CD8-positive, alpha-beta memory T cell (primary cell): Measurements from ENCODE around the gene PNPLA2. TPM values are rescaled to one million over a fixed set of nuclear protein-coding genes. Genes with fewer than 3 reads are reported as not detected.

ENCODE experiments used
- CTCF ChIA-PET: fragments of 350-600 bp; sonication (Branson Sonifier 250); formaldehyde crosslinking; loops from one replicate; lab custom pipeline; 2021; ENCODE audit warnings: antibody characterized with exemption; lab: Charles Lee
- POLR2A ChIA-PET: fragments of 350-600 bp; sonication (Branson Sonifier 250); formaldehyde crosslinking; loops from one replicate; lab custom pipeline; 2021; ENCODE audit warnings: antibody characterized with exemption; lab: Charles Lee
- DNase-seq, 5 donors: peaks; one replicate each; pipeline versions ENCODE4 v3.0.0 to v3.0.0-alpha.2; 2020 to 2022; ENCODE audit warnings: mixed read lengths in 1 of 5
- H3K27ac ChIP-seq: one replicate; pipeline ENCODE4 v1.7.0; 2013; ENCODE audit warnings: low read depth, mild to moderate bottlenecking, low read length, moderate library complexity
- H3K27me3 ChIP-seq: 2 replicates; pipeline ENCODE4 v1.7.0; 2013; ENCODE audit warnings: low read length, mild to moderate bottlenecking; ENCODE audit not compliant: insufficient read depth, poor library complexity, severe bottlenecking
- H3K36me3 ChIP-seq: 2 replicates; pipeline ENCODE4 v1.7.0; 2013; ENCODE audit warnings: mild to moderate bottlenecking, low read length, moderate library complexity; ENCODE audit not compliant: insufficient read depth
- H3K4me1 ChIP-seq: 2 replicates; pipeline ENCODE4 v1.7.0; 2013; ENCODE audit warnings: mild to moderate bottlenecking, low read length, moderate library complexity; ENCODE audit not compliant: insufficient read depth
- H3K4me3 ChIP-seq: 2 replicates; pipeline ENCODE4 v1.7.0; 2013; ENCODE audit warnings: mild to moderate bottlenecking, low read length
- H3K9me3 ChIP-seq: 2 replicates; pipeline ENCODE4 v1.7.0; 2013; ENCODE audit warnings: mild to moderate bottlenecking, low read length
- H3K27ac Mint-ChIP-seq, 8 donors: one replicate each; pipeline ENCODE4 v1.8.0; 2020 to 2021; ENCODE audit warnings: mixed read lengths in 8 of 8, mild to moderate bottlenecking in 6 of 8, inconsistent platforms in 3 of 8, moderate library complexity in 3 of 8
- H3K27me3 Mint-ChIP-seq, 2 donors: one replicate each; pipeline ENCODE4 v1.8.0; 2020 to 2021; ENCODE audit warnings: mixed read lengths in 2 of 2, mild to moderate bottlenecking in 1 of 2, moderate library complexity in 1 of 2
- H3K36me3 Mint-ChIP-seq, 3 donors: one replicate each; pipeline ENCODE4 v1.8.0; 2020 to 2021; ENCODE audit warnings: mixed read lengths in 3 of 3, inconsistent platforms in 1 of 3, mild to moderate bottlenecking in 1 of 3
- H3K4me1 Mint-ChIP-seq, 3 donors: one replicate each; pipeline ENCODE4 v1.8.0; 2020 to 2021; ENCODE audit warnings: mixed read lengths in 3 of 3, inconsistent platforms in 1 of 3, mild to moderate bottlenecking in 1 of 3
- H3K4me3 Mint-ChIP-seq, 7 donors: one replicate each; pipeline ENCODE4 v1.8.0; 2020 to 2021; ENCODE audit warnings: mixed read lengths in 7 of 7, mild to moderate bottlenecking in 6 of 7, moderate library complexity in 4 of 7, inconsistent platforms in 2 of 7
- H3K9me3 Mint-ChIP-seq, 5 donors: one replicate each; pipeline ENCODE4 v1.8.0; 2020 to 2022; ENCODE audit warnings: mixed read lengths in 5 of 5, mild to moderate bottlenecking in 3 of 5, moderate library complexity in 2 of 5, inconsistent platforms in 1 of 5
- polyA plus RNA-seq: library from polyadenylated mRNA; unstranded; fragments of 300-500 nt; fragmentation: Illumina TruSeq; gene quantifications from one replicate; pipeline ENCODE4 v1.2.3, GENCODE V29; 2021
- total RNA-seq, 2 experiments: library from RNA; stranded (reverse); gene quantifications; one replicate each; pipeline ENCODE4 v1.2.3, GENCODE V29; 2021

PNPLA2 gene
- total and polyA plus RNA-seq, 3 experiments from 2014 or later = 41.5 to 53.0 (median 49.8) TPM

- H3K36me3 ChIP-seq = no peaks in the 10 kb centered on the region
- H3K4me1 ChIP-seq = peaks cover 40% of the 10 kb centered on the region
- H3K4me3 ChIP-seq = no peak overlapping the region
- Mint-ChIP-seq H3K27me3 (peaks cover 9 to 19% of the 10 kb centered on the region in 2 donors), H3K9me3 (no peaks in the 10 kb centered on the region), H3K36me3 (peaks cover 0 to 34% (median 4%) of the 10 kb centered on the region in 3 donors), H3K4me3 (no peak overlapping the region), H3K4me1 (peaks cover 10 to 50% (median 17%) of the 10 kb centered on the region in 3 donors), H3K27ac (no peak overlapping the region)
- H3K9me3 ChIP-seq = no peaks in the 10 kb centered on the region
- no peak for DNase-seq
- CTCF ChIA-PET = interaction anchor here (0.6 kb wide), 1 partner anchor 224 kb away, joined by 3 read pairs; no protein-coding TSS in a partner anchor
- POLR2A ChIA-PET = interaction anchor here (0.5 kb wide), 1 partner anchor 69 kb away, joined by 5 read pairs; no protein-coding TSS in a partner anchor
- peaks cover 20% of the 10 kb centered on the region for H3K27me3 ChIP-seq
- H3K27ac ChIP-seq = no peak overlapping the region
Measured at GRCh38 chr11:825366-826226, 6.9 kb downstream of the PNPLA2 start.

GRCh38 chr11:826227-826621 lies 7.5 kb downstream of the PNPLA2 start:
- H3K9me3 ChIP-seq = no peaks in the 10 kb centered on the region
- no peak overlapping the region for H3K4me3 ChIP-seq
- no peak for DNase-seq
- H3K27me3 ChIP-seq = peaks cover 20% of the 10 kb centered on the region
- Mint-ChIP-seq H3K27me3 (peaks cover 9 to 19% of the 10 kb centered on the region in 2 donors), H3K9me3 (no peaks in the 10 kb centered on the region), H3K4me1 (peaks cover 5 to 49% (median 11%) of the 10 kb centered on the region in 3 donors), H3K27ac (peak overlapping the region in 1 of 8 donors; percentile 66), H3K36me3 (peaks cover 0 to 30% (median 4%) of the 10 kb centered on the region in 3 donors), H3K4me3 (peak overlapping the region; percentile 68 to 85 (median 71))
- peak overlapping the region; percentile 24 for H3K27ac ChIP-seq
- POLR2A ChIA-PET = interaction anchor here (0.5 kb wide), 2 partner anchors 15 to 70 kb away, joined by 3 to 5 read pairs; no protein-coding TSS in a partner anchor
- peaks cover 40% of the 10 kb centered on the region for H3K4me1 ChIP-seq
- CTCF ChIA-PET = no interaction called here
- no peaks in the 10 kb centered on the region for H3K36me3 ChIP-seq

GRCh38 chr11:826836-827145 lies 8.1 kb downstream of the PNPLA2 start:
- Mint-ChIP-seq H3K4me1 (peaks cover 4 to 51% (median 14%) of the 10 kb centered on the region in 3 donors), H3K4me3 (peak overlapping the region; percentile 68 to 85 (median 71)), H3K9me3 (no peaks in the 10 kb centered on the region), H3K36me3 (peaks cover 0 to 26% (median 4%) of the 10 kb centered on the region in 3 donors), H3K27me3 (peaks cover 9 to 19% of the 10 kb centered on the region in 2 donors), H3K27ac (peak overlapping the region in 1 of 8 donors; percentile 77)
- ChIA-PET POLR2A (interaction anchor here (0.5 kb wide), 1 partner anchor 16 kb away, joined by 3 read pairs; no protein-coding TSS in a partner anchor), CTCF (no interaction called here)
- Histone ChIP-seq H3K27me3 (peaks cover 20% of the 10 kb centered on the region), H3K4me3 (peak overlapping the region; percentile 37), H3K4me1 (peaks cover 37% of the 10 kb centered on the region), H3K36me3 (no peaks in the 10 kb centered on the region), H3K27ac (peak overlapping the region; percentile 24), H3K9me3 (no peaks in the 10 kb centered on the region)
- DNase-seq = no peak

GRCh38 chr11:827146-827896 lies 8.6 kb downstream of the PNPLA2 start:
- H3K4me3 ChIP-seq = peak overlapping the region; percentile 37
- ChIA-PET CTCF (no interaction called here), POLR2A (no interaction called here)
- H3K4me1 Mint-ChIP-seq = peaks cover 4 to 53% (median 15%) of the 10 kb centered on the region in 3 donors
- H3K36me3 ChIP-seq = no peaks in the 10 kb centered on the region
- peak overlapping the region; percentile 68 to 92 (median 76) for H3K4me3 Mint-ChIP-seq
- H3K4me1 ChIP-seq = peaks cover 39% of the 10 kb centered on the region
- no peak for DNase-seq
- H3K9me3 ChIP-seq = no peaks in the 10 kb centered on the region
- peaks cover 9 to 19% of the 10 kb centered on the region in 2 donors for H3K27me3 Mint-ChIP-seq
- H3K27ac ChIP-seq = peak overlapping the region; percentile 24
- H3K9me3 Mint-ChIP-seq = no peaks in the 10 kb centered on the region
- peak overlapping the region in 2 of 8 donors; percentile 11 to 50 for H3K27ac Mint-ChIP-seq
- peaks cover 0 to 21% (median 4%) of the 10 kb centered on the region in 3 donors for H3K36me3 Mint-ChIP-seq
- H3K27me3 ChIP-seq = peaks cover 20% of the 10 kb centered on the region

GRCh38 chr11:827897-828192 lies 9.1 kb downstream of the PNPLA2 start, which contains the start of gene CRACR2B:
TSS of gene CRACR2B (plus strand) at chr11:827919. CDS start at chr11:828608, 689 bp downstream.
- peak within 1 kb of the TSS; percentile 68 to 92 (median 76) for H3K4me3 Mint-ChIP-seq
- Histone ChIP-seq H3K4me3 (peak within 1 kb of the TSS; percentile 37), H3K36me3 (no peaks in the 10 kb centered on the region), H3K9me3 (no peaks in the 10 kb centered on the region), H3K27me3 (peaks cover 20% of the 10 kb centered on the region), H3K27ac (peak within 1 kb of the TSS; percentile 24), H3K4me1 (peaks cover 40% of the 10 kb centered on the region)
- H3K27ac Mint-ChIP-seq = peak within 1 kb of the TSS in 2 of 8 donors; percentile 11 to 50
- H3K9me3 Mint-ChIP-seq = no peaks in the 10 kb centered on the region
- no peak for DNase-seq
- ChIA-PET CTCF (no interaction called here), POLR2A (interaction anchor here (1.8 kb wide), 1 partner anchor 8 kb away, joined by 7 read pairs; no protein-coding TSS in a partner anchor)
- H3K4me1 Mint-ChIP-seq = peaks cover 4 to 54% (median 15%) of the 10 kb centered on the region in 3 donors
- H3K27me3 Mint-ChIP-seq = peaks cover 9 to 19% of the 10 kb centered on the region in 2 donors
- peaks cover 0 to 17% (median 4%) of the 10 kb centered on the region in 3 donors for H3K36me3 Mint-ChIP-seq

- H3K27me3 Mint-ChIP-seq = peaks cover 9 to 19% of the 10 kb centered on the region in 2 donors
- peaks cover 20% of the 10 kb centered on the region for H3K27me3 ChIP-seq
- H3K27ac Mint-ChIP-seq = no peak overlapping the region
- no peaks in the 10 kb centered on the region for H3K9me3 Mint-ChIP-seq
- H3K4me1 ChIP-seq = peaks cover 45% of the 10 kb centered on the region
- no peak overlapping the region for H3K4me3 ChIP-seq
- no peaks in the 10 kb centered on the region for H3K36me3 ChIP-seq
- peak overlapping the region; percentile 29 to 76 (median 64) for H3K4me3 Mint-ChIP-seq
- CTCF ChIA-PET = no interaction called here
- no peak for DNase-seq
- no peaks in the 10 kb centered on the region for H3K9me3 ChIP-seq
- peaks cover 4 to 57% (median 15%) of the 10 kb centered on the region in 3 donors for H3K4me1 Mint-ChIP-seq
- no peak overlapping the region for H3K27ac ChIP-seq
- peaks cover 0 to 14% (median 4%) of the 10 kb centered on the region in 3 donors for H3K36me3 Mint-ChIP-seq
- POLR2A ChIA-PET = interaction anchor here (0.8 to 1.8 kb wide), 3 partner anchors 9 to 33 kb away, joined by 3 to 7 read pairs (median 6); partner anchors contain the start of genes POLR2L and TSPAN4
Measured at GRCh38 chr11:828506-829175, 9.9 kb downstream of the PNPLA2 start.

GRCh38 chr11:829176-829846 lies 10.6 kb downstream of the PNPLA2 start:
- CTCF ChIA-PET = interaction anchor here (1.9 kb wide), 1 partner anchor 19 kb away, joined by 7 read pairs; no protein-coding TSS in a partner anchor
- peaks cover 4 to 64% (median 18%) of the 10 kb centered on the region in 3 donors for H3K4me1 Mint-ChIP-seq
- peaks cover 20% of the 10 kb centered on the region for H3K27me3 ChIP-seq
- H3K36me3 ChIP-seq = no peaks in the 10 kb centered on the region
- peaks cover 0 to 9% (median 4%) of the 10 kb centered on the region in 3 donors for H3K36me3 Mint-ChIP-seq
- DNase-seq = no peak
- no peaks in the 10 kb centered on the region for H3K9me3 Mint-ChIP-seq
- H3K27me3 Mint-ChIP-seq = peaks cover 9 to 19% of the 10 kb centered on the region in 2 donors
- POLR2A ChIA-PET = interaction anchor here (1.8 to 3.3 kb wide), 3 partner anchors 9 to 33 kb away, joined by 6 to 16 read pairs (median 7); partner anchors contain the start of gene PNPLA2
- H3K9me3 ChIP-seq = no peaks in the 10 kb centered on the region
- H3K4me3 Mint-ChIP-seq = peak overlapping the region; percentile 29 to 84 (median 49)
- H3K4me1 ChIP-seq = peaks cover 47% of the 10 kb centered on the region
- peak overlapping the region; percentile 28 for H3K4me3 ChIP-seq
- H3K27ac Mint-ChIP-seq = no peak overlapping the region
- H3K27ac ChIP-seq = no peak overlapping the region
